Stromal cell of bone marrow (primary cell): Measurements from ENCODE around the gene GLRX3.

ENCODE experiments used
- DNase-seq: peaks from one replicate; pipeline ENCODE4 v3.0.0-alpha.2; 2012; ENCODE audit warnings: low read depth

GLRX3 gene

DNA sequence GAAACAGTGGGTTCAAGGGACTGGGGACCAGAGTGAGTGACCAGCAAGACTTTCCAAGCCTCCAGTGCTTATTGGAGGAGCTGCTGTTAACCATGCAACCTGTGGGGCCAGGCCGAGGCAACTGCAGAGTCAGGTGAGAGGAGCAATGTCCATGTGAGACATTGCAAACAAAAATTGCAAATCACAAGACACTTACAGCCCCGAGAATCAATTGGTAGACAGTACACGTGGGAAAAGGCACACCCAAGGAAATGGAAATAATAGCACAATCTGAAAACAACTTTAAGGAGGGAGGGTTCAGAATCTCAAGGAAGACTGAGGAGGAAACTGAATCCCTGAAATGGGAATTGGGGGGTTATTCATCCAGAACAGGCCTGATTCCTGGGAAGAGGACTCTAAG lies 72.6 kb downstream of the GLRX3 start:
- no peak for DNase-seq

DNA sequence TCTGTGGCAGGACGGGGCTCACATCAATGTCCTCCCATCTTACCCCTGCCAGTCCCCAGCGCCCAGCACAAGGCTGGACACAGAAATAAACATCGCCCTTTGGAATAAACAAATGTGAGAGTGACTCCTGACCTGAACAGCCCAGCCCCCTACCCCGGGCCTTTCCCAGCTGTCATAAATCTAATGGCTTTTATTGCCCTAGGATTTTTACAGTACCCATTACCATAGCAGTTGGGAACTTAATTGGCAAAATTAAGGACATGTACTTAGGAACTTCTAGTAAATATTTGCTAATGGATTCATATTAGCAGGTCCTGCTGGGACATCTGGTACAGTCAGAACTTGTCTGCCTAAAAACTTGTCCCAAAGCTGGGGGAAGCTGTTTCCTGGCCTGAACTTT lies 76.6 kb downstream of the GLRX3 start:
- DNase-seq = no peak

DNA sequence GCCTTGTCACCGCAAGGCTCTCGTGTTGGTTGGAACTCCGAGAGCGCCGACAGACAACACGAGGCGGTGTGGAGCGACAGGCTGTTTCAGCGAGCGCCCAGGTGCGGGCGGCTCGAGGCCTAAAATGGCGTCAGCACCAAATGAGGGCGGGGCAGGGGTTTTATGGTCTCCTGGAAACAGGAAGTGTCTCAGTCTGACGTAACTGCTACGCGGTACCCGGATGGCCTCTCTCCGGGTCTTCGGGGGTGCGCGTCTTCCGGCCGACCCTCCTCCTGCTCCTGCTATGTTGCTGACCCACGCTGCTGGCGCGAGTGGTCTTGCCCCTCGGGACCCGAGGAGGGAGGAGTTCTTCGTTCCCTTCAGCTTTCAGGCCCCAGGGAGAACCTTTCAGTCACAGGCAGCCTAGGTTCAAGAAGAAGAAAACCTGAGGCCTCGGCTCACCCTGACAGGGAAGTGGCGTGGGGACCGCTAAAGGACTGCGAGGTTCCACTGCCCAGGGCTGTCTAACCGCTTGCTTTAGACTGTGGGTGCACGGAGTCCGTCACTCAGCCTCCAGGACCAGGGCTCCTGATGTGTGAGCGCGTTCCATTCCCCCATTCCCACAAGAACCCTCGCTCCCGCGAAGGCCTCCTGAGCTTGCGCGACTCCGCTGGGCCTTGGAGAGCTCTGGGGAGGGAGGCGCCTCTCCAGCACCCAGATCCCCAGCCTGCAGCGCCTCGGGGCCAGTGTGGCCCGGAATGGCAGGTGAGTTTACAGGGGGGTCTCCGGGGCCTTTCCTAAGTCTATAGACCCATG lies 77.3 kb downstream of the GLRX3 start:
- no peak for DNase-seq

DNA sequence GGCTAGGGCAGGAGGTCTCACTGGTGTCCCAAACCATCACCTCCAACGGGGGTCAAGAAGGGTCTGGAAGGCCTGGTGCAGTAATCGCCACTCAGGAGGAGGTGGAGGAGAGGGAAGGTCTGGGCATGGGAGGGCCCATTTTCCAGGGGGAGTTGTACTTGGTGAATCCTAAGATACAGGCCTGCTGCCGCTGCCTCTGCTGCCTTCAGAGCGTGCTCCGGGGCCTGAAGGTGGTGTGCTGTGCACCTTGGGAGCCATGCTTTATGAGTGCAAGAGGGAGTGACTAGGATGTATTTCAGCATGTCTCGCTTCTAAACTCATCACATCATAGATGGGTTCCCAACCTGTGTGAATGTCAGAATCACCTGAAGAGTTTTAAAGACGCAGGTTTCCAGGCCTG lies 78.2 kb downstream of the GLRX3 start:
- DNase-seq = no peak

DNA sequence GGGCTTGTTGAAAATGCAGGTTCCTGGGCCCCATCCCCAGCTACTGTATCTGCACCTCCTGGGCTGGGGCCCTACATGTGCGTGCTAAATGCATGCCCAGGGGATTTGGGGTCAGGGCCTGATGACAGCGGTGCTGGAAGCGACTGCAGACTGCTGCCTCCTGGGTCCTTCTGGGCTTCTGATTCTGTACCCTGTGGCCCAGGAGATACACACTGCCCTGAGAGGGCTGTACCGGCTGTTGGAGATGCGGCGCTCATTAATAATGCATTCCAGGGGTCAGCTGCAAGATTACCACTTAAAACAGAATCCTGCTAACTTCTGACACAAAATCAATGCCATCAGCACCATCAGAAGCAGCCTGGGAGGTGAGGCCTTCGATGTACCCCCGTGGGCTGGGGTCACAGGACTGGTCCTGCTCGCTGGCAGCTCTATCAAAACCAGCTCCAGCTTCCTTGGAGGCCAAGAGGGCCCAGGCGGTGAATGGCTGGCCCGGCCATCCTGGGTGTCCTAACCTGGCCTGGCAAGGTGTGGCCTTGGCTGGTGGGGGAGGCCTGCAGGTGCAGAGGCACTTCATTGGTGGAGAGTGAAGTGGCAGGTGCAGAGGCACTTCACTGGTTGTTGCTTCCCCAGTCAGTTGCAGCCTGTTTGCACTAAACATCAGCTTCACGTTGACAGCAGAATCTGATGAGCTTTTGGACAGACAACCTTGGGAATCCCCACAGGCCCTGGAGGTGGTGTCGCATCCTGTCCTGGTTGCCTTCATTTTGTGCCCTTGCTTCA lies 79.2 kb downstream of the GLRX3 start:
- DNase-seq = no peak

DNA sequence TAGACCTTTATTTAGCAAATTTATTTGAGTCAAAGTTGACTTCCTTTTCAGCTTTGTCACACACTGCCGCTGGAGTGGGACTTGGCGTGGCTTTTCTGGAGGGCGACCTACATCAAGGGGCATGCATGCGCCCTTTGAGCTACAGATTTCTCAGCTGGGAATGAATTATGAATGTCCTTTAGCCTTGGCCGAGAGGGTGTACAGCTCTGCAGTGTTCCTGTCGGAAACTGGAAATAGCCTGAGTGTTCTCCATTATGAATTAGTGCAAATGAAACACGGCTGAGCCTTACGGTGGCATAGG lies 79.7 kb downstream of the GLRX3 start:
- DNase-seq = no peak

DNA sequence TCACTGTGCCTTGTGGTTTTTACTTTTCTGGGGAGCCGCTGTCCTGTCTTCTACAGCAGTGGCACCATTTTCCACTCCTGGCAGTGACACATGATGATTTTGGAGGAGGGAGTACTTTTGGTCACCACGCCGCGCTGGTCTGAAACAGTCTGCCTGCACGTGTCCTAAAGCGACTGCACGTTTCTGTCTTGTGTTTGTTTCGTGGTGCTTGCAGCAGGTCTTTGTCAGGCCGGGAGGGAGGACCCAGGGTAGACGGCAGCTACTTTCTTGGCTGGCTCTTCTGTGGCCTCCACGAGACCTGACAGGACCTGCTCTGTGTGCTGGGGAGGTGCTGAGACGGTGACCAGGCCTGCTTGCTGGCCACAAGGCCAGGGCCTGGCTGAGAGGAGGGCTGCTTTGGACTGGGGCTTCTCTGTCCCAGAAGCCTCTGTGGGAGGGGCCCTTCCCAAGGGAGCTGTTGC lies 82.0 kb downstream of the GLRX3 start:
- no peak for DNase-seq

DNA sequence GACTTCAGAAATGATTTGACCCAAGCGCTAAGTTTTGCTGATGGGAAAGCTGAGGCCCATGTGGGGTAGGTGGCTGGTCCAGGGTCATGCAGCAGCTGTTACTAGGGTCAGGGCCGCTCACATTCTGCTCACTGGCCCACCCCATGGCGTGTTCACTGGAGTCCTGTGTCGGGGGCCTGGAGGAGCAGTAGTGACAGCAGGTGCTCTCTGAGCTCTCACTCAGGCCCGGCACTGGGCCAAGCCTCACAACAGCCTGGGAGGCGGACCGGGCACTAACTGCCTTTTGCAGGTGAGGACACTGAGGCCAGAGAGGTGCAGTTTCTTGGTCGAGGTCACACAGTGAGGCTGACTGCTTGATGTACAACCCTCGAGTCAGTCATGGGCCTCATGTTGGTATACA lies 82.7 kb downstream of the GLRX3 start:
- DNase-seq = no peak

DNA sequence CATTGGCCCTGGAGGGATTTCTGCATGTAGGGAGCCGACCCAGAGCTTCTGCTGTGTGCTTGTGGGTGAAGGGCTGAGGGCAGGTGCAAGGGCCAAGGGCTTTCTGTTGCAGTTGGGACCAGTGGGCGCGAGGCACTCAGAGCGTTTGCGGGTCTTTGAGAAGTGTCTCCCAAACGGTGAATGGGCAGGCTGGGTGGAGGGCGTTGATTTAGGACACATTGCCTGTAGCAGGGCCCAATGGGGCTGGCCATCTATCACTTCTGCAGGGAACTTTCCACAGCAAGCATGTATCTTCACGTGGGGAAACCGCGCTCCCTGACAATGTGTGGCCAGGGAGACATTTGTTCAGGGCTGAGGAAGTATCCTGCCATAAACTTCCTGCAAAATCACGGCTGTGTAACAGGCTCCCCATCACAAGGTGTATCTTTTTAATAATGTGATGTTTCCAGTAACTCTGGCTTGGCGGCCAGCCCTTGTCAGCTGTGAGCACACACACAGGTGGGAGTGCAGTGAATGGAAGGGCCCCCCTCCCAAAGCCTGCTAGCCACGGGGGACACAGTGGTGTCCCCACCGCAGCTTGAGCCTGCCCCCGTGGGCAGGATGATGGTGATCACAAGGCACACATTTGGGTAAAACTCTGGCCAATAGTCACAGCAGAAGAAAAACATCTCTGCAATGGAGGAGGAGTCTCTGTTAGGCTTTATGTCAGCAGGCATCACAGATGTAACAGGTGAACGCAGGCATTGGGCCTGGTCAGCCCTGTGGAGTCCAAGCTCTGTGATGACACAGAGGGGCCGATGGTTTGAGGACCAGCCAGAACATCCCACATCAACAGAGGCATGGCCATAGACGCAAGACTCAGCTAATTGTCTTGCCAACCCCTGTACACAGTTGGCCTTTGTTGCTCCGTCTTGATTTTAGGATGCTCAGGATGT lies 84.3 kb downstream of the GLRX3 start:
- no peak for DNase-seq

DNA sequence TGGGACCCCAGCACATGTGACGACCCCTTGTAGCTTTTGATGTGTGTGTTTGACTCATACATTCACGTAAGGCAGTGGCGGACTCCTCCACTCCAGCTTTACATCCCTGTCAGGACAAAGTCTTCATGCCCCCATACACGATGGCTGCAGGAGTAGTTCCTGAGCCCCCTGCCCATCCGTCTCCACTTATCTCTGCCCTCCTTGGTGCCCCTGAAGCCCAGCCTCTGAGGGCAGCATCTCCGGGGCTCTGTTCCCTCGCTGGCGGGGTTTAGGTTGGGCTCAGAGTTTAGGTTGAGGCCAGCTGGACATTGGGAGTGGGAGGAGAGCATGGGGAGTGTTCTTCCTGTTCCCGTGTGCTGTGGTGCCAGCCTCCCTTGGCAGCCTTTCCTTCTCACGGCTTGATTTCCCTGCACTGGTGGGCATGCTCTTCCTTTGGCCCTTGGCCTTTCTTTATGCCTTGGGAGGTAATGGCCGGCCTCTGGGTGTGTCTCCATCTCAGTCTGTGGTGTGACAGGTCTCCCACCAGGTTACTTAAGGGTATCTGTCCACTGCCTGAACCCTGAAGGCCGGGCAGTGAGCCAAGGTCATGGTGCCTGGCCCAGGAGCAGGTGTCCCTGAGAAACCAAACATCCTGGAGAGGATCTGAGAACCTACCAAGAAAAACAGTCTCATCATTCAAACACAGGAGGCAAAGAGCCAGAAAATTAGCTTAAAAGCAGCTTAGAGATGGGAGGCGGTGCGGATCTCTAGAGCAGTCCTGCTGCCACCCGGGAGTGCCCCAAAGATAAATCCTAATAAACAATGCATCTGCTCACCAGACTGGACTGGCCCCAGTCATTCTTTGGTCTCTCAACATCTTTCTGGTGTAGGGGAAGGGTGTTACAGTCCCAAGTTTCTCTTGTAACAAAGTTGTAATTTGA lies 85.5 kb downstream of the GLRX3 start:
- no peak for DNase-seq

DNA sequence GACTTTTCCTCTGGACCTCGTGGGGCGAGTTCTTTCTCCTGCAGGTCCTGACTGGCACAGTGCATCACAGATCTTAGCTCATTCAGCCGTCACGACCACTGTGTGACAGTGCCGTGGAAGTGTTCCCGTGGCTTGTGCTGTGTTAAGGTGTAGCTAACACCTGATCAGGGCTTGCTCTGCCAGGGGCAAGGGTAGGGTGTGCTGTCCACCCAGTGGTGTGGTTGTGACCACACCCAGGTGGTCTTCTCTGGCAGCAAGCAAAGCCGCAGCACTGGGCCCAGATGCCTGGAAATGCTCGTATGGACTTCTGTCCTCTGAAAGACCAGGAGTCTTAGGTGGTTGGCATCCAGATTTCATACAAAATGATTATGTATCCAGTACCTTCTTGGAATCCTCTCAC lies 86.2 kb downstream of the GLRX3 start:
- no peak for DNase-seq

DNA sequence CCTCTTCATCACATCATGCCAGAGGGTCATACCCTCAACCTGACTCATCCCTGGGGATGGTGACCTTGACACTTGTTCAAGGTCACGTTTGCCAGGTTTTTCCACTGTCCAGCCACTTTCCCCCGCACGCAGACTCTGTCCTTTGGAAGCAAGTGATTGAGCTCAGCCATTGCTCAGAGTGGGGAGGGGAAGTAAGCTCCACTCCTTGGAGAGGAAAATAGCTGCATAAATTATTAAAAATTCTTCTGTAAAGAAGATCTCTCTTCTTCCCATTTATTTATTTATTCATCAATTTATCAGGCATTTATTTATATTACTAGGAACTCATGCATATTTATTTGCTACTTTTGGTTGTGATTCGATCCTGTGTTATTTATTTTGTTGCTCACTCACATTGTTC lies 88.0 kb downstream of the GLRX3 start:
- DNase-seq = no peak

DNA sequence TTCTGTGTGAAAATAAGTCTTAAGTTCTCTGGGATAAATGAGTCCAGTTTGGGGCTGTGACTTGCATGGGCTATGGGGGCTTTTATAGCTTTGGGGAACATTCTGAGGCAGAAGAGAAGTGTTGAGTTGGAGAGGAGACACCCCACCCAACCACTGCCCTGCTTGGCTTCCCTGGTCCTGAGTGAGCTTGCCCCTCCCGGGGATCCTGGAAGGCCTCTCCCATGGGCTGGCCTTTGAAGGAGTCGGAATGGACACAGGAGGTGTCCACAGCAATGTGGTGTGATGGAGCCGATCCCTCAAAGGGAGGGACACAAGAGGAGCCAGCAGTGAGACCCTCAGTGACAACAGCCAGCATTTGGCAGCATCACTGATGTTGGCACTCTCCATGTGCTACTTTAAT lies 89.8 kb downstream of the GLRX3 start:
- no peak for DNase-seq

DNA sequence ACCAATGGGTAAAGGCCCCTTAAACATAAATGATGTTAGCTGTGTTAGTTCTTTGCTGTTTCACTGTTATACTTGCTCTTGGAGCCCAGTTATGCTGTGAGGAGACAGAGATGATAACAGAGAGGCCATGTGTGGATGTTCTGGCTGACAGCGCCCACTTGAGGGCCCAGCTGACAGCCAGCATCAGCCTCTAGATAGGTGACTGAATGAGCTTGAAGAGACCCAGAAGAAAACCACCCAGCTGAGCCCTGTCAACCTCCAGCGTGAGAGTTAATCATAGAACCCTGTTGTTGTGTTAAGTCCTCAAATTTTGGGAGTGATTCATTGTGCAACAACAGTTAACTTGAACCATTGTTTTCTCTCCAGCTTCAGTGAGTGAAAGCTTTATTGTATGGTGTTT lies 91.7 kb downstream of the GLRX3 start:
- DNase-seq = no peak
